Esophagus squamous epithelium (tissue), 5 donors: Measurements from ENCODE around the gene CA5A. TPM values are rescaled to one million over a fixed set of nuclear protein-coding genes. Genes with fewer than 3 reads are reported as not detected.
"Not testable (repeated sequence)": the region's sequence is repeated elsewhere in the genome, so short reads cannot be mapped to it uniquely, and the experiment has no call there.

Source experiments
- DNase-seq: peaks from one replicate; lab custom pipeline; 2025; lab: John Stamatoyannopoulos, UW
- H3K27ac ChIP-seq, 4 donors: fragments of 200-600 bp; sonication (generic); one replicate each; pipeline ENCODE4 v1.5.1; 2016 to 2019; ENCODE audit warnings: mild to moderate bottlenecking in 1 of 4
- H3K27me3 ChIP-seq, 4 donors: fragments of 200-600 bp; sonication (generic); 1 replicate in 3 of 4; 2 replicates in 1 of 4; pipeline versions ENCODE4 v1.5.1 to v1.6.0; 2017 to 2021; ENCODE audit warnings: antibody characterized with exemption in 1 of 4
- H3K36me3 ChIP-seq, 3 donors: fragments of 200-600 bp; sonication (generic); one replicate each; pipeline ENCODE4 v1.5.1; 2016 to 2019
- H3K4me1 ChIP-seq, 3 donors: fragments of 200-600 bp; sonication (generic); one replicate each; pipeline ENCODE4 v1.5.1; 2017 to 2019
- H3K4me3 ChIP-seq, 4 donors: fragments of 200-600 bp; sonication (generic); 1 replicate in 3 of 4; 2 replicates in 1 of 4; pipeline ENCODE4 v1.5.1; 2016 to 2019; ENCODE audit warnings: mild to moderate bottlenecking in 2 of 4, moderate library complexity in 1 of 4
- H3K9me3 ChIP-seq, 3 donors: fragments of 200-600 bp; sonication (generic); one replicate each; pipeline ENCODE4 v1.5.1; 2016 to 2019
- CTCF ChIP-seq, 6 experiments: fragments of 450-650 bp in 4 of 6; fragments of 200-600 bp in 2 of 6; sonication (generic) in 2 of 6; IDR thresholded peaks; one replicate each; pipeline ENCODE4 v1.5.1; 2016 to 2019; ENCODE audit warnings: antibody characterized with exemption in 6 of 6, mild to moderate bottlenecking in 4 of 6, moderate library complexity in 4 of 6
- POLR2A ChIP-seq, 4 donors: fragments of 450-650 bp; IDR thresholded peaks; one replicate each; pipeline ENCODE4 v1.6.1; 2017; ENCODE audit warnings: antibody characterized with exemption in 4 of 4, mild to moderate bottlenecking in 4 of 4, moderate library complexity in 3 of 4
- WGBS, 2 donors: methylation state at CpG; one replicate each; pipeline ENCODE4 v1.1.5; 2018; 5-methylcytosine and 5-hydroxymethylcytosine counted together
- intact Hi-C: fragments of 100-400 bp; cut with DNase I; formaldehyde crosslinking; loops from one replicate; pipeline ENCODE4 v1.15.0; 2022
- total RNA-seq, 4 donors: library from RNA; depleted of rRNA; stranded (reverse); fragments of >200 nt; gene quantifications; one replicate each; pipeline ENCODE4 v1.1.0, GENCODE V29; 2016
- donor health status: DM: yes; HTN: yes; CAD: no.

The CA5A gene
- not detected for total RNA-seq

GRCh38 chr16:87936375-87937230, at the start of gene CA5A:
CA5A (minus strand) TSS chr16:87936529; CDS start chr16:87936450, 79 bp downstream.
- no peak within 1 kb of the TSS for H3K4me3 ChIP-seq
- H3K27ac ChIP-seq: no peak within 1 kb of the TSS
- H3K9me3 ChIP-seq: no peaks in the 10 kb centered on the region
- H3K36me3 ChIP-seq: no peaks in the 10 kb centered on the region
- DNase-seq: no peak
- no peaks in the 10 kb centered on the region for H3K4me1 ChIP-seq
- H3K27me3 ChIP-seq: peaks cover 0 to 17% (median 0%) of the 10 kb centered on the region in 4 donors
- TF ChIP-seq CTCF (IDR thresholded peaks at IDR 0.05) (no peak), POLR2A (IDR thresholded peaks at IDR 0.05) (no peak)
- 80 to 87% methylated on average over 14 to 15 of the region's 15 CpGs for WGBS, 2 donors
- intact Hi-C loops: no loop called here

- H3K4me3 ChIP-seq, H3K9me3 ChIP-seq, H3K4me1 ChIP-seq, intact Hi-C loops, H3K27ac ChIP-seq, DNase-seq, H3K27me3 ChIP-seq: not testable (repeated sequence)
- H3K36me3 ChIP-seq: peaks cover 0 to 52% (median 0%) of the 10 kb centered on the region in 3 donors
- WGBS, 2 donors: 84 to 85% methylated on average over 5 of the region's 5 CpGs
Measured at GRCh38 chr16:87985493-87985892, 49.2 kb upstream of the CA5A start.

GRCh38 chr16:87984632-87985267, 48.4 kb upstream of the CA5A start:
- TF ChIP-seq POLR2A (IDR thresholded peaks at IDR 0.05) (no peak), CTCF (IDR thresholded peaks at IDR 0.05) (no peak)
- H3K36me3 ChIP-seq: peaks cover 0 to 51% (median 0%) of the 10 kb centered on the region in 3 donors
- intact Hi-C loops: no loop called here
- no peaks in the 10 kb centered on the region for H3K27me3 ChIP-seq
- no peak for DNase-seq
- H3K9me3 ChIP-seq: no peaks in the 10 kb centered on the region
- no peak overlapping the region for H3K27ac ChIP-seq
- WGBS, 2 donors: 94% methylated on average over 9 to 13 of the region's 28 CpGs
- no peak overlapping the region for H3K4me3 ChIP-seq
- H3K4me1 ChIP-seq: peaks cover 0 to 4% (median 0%) of the 10 kb centered on the region in 3 donors

GRCh38 chr16:87984180-87984579, 47.9 kb upstream of the CA5A start:
- whole genome bisulfite sequencing, 2 donors: 79 to 84% methylated on average over 6 to 12 of the region's 15 CpGs
- intact Hi-C loops, H3K9me3 ChIP-seq, H3K4me1 ChIP-seq, H3K27me3 ChIP-seq, H3K27ac ChIP-seq, H3K4me3 ChIP-seq, DNase-seq: not testable (repeated sequence)
- peaks cover 0 to 54% (median 0%) of the 10 kb centered on the region in 3 donors for H3K36me3 ChIP-seq

GRCh38 chr16:87983737-87984097, 47.4 kb upstream of the CA5A start:
- H3K27ac ChIP-seq, DNase-seq, intact Hi-C loops, H3K27me3 ChIP-seq, H3K9me3 ChIP-seq, H3K4me1 ChIP-seq, H3K4me3 ChIP-seq: not testable (repeated sequence)
- 36 to 37% methylated on average over 5 to 6 of the region's 7 CpGs for WGBS, 2 donors
- peaks cover 0 to 59% (median 0%) of the 10 kb centered on the region in 3 donors for H3K36me3 ChIP-seq

GRCh38 chr16:87983072-87983736, 46.9 kb upstream of the CA5A start:
- WGBS, 2 donors: 33 to 44% methylated on average over 6 to 8 of the region's 20 CpGs
- intact Hi-C loops, H3K9me3 ChIP-seq, H3K27me3 ChIP-seq, H3K27ac ChIP-seq, H3K4me3 ChIP-seq, H3K4me1 ChIP-seq, DNase-seq: not testable (repeated sequence)
- H3K36me3 ChIP-seq: peaks cover 0 to 64% (median 0%) of the 10 kb centered on the region in 3 donors
- peak in 2 of 6 experiments; percentile 9 to 30 for TF ChIP-seq CTCF (IDR thresholded peaks at IDR 0.05)
